NCI-H2107 treated with DMSO at 0.1 percent for 48 hours (cell line): ENCODE data around the gene ANKRD33B.

Experiments used
- DNase-seq: peaks from one replicate; lab custom pipeline; 2025; ENCODE audit not compliant: unreplicated experiment; lab: John Stamatoyannopoulos, UW

ANKRD33B gene

DNA sequence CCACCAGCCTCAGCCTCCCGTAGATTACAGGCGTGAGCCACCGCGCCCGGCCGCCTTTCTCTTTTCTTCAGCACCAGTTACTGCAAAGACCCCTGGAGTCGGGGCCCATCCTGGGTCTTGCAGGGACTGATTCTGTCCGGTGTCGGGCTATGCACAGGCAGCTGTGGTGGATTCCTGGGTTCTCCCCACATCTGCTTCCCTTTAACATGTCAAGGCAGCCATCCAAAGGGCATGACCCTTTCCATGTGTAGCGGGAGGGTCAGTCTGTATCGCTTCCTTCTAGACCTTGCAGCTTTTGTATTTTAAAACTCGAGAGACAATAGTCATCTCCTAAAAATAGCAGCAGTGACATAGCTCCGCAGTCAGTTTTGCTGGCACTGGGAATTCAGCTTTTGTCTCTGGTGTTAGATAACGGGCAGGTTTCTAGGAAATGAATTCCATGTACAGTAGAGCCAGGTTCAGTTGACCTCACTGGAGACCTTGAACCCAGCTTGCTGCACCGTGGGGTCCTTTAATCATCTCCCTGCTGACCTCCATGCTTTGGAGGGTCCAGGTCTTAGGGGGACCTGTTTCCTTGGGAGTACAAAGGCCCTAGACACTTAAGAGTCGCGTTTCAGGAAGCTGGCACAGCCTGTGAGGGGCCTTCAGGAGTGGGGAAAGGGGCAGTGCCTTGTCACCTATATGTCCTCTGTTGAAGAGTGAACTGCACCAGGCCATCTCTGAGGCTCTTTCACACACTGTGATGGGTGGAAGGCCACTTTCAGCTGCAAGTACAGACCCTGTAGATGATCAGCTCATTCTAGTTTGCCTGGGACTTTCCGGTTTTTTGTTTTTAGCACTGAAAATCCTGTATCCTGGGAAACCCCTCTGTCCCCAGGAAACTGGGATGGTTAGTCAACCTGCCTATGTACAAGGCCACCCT, 13.8 kb downstream of the ANKRD33B start:
- no peak for DNase-seq

- DNase-seq, result no peak
These were observed 14.4 kb downstream of the ANKRD33B start for GRCh38 chr5:10578293-10578665.

GRCh38 chr5:10578869-10579268, 15.0 kb downstream of the ANKRD33B start:
- no peak for DNase-seq

DNA sequence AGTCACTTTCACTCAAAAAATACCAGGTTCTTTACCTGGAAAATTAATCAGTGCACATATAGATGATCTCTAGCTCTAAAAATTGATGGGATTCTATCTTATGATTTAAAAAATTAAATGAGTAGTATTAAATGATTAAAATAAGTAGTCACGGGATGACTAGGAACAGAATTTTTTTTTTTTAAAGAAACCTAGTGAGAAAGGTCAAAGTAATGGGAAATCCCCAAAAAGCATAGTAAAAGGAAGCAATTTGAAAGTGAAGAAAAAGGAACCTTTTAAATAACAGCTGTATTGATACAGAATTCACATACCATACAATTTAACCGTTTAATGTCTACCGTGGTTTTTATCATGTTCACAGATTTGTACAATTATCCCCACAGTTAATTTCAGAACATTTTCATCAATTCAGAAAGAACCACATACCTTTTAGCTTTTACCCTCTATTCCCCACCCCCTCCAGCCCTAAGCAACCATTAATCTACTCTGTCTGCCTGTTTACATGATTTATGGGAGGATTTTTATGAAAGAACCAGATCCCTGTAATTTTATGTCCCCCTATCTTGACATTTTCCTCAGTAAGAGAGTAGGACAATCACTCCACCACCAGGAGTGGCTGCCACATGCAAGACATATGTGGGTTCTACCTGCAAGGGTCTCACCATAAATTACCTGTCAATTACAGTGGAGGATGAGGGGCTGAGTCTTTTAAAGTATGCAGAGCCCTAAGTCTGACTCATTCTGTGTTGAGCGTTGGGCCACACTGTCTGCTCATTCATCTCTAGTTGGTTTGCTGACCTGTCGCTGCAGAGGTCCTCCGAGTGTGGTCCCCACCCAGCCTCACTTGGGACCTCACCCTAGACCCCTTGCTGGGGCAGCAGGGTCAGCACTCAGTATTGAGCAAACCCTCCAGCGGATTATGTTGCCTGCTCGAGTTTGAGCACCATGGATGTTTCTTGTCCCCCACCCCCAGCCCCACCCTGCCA, 16.0 kb downstream of the ANKRD33B start:
- no peak for DNase-seq

DNA sequence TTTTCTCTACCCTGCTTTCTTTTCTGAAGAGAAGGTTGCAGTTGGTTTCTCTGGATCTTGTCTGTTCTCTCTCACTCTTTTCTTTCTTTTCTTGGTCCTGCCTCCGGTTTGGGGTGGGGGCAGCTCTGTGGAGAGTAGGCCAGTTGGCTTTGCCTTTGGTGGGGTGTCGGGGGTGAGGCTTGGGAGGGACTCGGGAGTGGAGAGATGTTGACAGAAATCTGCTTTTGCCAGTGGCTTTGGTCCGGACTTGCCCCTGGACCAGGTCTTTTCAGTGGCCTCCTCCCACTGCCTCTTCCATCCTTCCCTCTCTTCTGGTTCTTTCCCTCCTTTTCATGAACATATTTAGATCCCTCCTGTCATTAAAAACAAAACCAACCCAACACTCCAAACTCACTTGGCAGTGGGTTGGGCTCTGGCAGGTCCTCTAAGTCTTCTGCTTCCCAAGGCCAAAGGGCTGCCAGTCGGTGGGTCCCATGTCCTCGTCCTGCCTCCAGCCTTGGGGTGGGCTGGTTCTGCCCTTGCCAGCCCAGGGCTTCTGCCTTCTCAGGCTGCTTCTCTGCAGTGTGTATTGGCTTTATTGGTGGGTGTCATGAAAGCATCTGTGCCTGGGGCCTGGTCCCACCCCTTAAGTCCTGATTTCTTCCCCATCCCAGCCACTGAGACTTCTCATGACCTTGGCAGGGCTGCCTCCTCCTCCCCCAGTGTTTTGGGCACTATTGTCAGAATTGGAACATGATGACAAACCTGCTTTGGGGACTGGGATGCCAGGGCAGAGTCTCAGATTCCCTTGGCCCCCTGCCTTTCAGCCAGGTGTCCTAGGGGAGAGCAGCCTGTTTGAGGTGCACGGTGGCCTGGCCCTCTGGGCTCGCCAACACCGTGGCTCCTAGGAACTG, 16.9 kb downstream of the ANKRD33B start:
- no peak for DNase-seq

GRCh38 chr5:10581424-10581748, 17.5 kb downstream of the ANKRD33B start:
- DNase-seq, result no peak

- DNase-seq, result no peak
These were observed 18.1 kb downstream of the ANKRD33B start for GRCh38 chr5:10581867-10582511.

- DNase-seq, result no peak
These were observed 18.6 kb downstream of the ANKRD33B start for GRCh38 chr5:10582512-10582897.

DNA sequence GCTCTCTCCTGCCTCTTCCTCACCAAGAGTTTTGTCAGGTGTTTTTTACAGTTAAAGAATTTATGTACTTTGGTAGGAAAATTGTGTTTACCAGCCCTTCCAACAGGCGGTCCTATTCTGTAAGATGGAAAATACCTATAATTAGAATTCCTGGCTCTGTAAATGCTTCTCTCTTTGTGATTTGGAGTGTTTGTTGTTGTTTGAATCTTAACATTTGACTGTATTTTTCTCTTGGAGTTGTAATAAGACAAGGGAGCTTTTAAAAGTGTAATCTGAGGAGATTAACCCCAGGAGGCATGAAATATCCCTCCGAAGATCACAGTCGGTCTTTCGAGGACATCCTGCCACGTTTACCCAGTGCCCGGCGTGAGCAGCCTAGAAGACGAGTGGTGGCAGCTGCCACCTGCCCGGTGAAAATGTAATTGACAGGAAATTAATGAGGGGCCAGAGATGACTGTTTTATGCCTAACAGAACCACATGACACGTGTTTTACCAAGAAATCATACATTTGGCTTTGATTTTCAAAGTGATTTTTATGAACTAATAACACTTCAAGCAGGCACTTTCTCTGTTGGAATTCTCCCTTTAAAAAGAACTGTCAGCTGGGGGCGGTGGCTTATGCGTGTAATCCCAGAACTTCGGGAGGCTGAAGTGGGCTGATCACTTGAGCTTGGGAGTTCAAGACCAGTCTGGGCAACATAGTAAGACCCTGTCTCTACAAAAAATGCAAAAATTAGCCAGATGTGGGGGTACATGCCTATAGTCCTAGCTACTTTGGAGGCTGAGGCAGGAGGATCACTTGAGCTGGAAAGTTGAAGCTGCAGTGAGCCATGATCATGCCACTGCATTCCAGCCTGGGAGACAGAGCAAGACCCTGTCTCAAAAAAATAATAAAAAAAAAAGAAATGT, 20.0 kb downstream of the ANKRD33B start:
- DNase-seq, result peak; percentile 31

DNA sequence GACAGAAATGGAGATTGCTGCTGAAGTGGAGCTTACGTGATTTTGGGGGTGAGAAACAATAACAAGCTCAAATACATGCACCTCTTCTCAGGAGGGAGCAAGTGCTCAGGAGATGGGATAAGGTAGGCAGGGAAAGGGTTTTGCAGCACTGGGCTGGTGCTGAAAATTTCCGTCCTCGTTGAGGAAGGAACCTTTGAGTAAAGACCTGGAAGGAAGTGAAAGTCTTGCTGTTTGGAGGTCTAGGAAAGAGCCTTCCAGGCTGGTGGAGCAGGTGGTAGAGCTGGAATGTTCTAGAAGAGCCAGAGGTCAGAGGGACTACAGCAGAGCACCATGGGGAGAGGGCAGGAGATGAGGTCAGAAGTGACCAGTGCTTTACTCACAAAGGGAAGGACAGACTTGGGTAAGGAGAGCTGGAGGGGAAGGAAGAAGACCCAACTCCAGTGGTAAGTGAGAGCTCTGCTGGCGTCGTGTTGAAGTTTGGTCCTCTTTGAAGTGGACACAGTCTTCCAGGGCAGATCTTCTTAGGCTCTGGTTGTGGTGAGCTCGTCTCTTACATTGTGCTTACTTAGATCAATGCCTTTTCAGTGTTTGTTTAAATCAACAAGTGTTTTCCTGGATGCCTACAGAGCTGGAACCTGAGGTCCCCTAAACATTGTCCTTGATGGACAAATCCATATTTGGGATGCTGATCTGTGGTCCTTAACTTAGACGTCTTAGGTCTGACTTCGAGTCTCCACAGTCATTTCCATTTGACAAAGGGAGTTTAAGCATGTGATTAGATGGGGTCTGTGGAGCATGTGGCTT, 21.0 kb downstream of the ANKRD33B start:
- DNase-seq, result no peak

DNA sequence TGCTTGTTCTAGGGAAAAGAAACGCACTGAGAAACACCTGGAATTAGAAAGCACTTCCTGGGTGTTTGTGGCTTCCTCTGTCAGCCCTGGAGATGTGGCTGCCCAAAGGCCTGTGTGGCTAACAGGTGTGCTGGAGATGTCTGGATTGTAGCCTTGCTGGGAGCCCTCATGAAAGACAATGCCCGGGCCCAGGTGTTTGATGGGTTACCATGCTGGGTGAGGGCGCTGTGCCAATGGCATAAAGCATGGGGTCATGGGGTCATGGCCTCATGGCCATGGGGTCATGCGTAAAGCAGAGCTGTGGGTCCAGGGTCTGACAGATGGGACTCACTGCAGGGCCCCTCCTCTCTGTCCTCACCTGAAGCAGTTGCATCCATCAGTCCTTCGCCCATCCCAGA, 21.6 kb downstream of the ANKRD33B start:
- peak; percentile 37 for DNase-seq

- DNase-seq, result no peak
These were observed 22.1 kb downstream of the ANKRD33B start for GRCh38 chr5:10586008-10586407.

DNA sequence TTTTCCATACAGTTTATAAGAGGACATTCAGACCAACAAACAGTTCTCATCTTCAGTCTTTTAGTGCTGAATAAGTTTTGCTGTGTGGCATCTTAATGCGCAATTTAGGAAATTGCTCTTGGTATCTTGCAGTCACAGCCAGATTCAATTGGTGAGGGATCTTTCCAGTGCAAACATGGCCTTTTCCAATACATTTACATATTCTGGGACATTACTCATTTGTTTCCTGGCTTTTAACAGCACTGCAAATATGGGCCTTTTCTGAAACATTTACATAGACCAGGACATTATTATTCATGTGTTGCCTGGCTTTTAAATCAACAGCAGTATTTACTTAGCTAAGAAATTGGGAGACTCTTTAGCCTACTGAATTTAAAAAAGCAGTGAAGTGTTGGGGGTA, 22.7 kb downstream of the ANKRD33B start:
- no peak for DNase-seq

GRCh38 chr5:10588109-10588775, 24.4 kb downstream of the ANKRD33B start:
- no peak for DNase-seq

- DNase-seq, result no peak
These were observed 25.0 kb downstream of the ANKRD33B start for GRCh38 chr5:10588779-10589447.

DNA sequence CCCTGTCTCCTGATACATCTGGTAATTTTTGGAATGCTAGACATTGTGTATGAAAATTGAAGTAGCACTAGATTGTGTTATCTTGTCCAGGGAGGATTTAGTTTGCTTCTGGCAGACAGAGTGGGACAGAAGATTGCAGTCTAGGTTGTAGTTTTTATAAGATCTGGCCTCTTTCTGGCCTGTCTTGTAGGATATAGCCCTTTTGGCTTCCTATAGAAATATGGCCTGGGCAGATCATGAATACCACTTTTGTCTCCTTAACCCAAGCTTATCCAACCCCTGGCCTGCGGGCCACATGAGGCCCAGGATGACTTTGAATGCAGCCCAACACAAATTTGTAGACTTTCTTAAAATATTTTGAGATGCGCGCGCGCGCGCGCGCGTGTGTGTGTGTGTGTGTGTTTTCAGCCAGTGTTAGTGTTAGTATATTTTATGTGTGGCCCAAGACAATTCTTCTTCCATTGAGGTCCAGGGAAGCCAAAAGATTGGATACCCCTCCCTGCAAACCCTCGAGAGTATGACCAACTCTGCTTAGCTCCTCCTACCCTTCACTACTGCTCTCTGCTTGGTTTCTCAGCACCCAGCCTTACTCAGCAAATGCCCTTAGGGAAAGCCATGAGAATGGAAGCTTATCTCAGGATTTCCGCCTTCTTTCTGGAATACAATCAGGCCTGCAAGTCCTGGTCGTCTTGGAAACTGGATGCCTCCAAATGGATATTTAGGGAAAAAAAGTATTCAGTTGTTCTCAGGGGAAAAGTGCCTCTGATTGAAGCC, 26.5 kb downstream of the ANKRD33B start:
- no peak for DNase-seq

- DNase-seq, result no peak
These were observed 27.3 kb downstream of the ANKRD33B start for GRCh38 chr5:10591159-10591558.
